ENCODE results near the gene ZNF207. TPM values are rescaled to one million over a fixed set of nuclear protein-coding genes. Genes with fewer than 3 reads are reported as not detected.
A peak's percentile ranks its signal among the peaks of the same experiment; 100 is the strongest.

ZNF207 gene
- total and polyA plus RNA-seq, 9 of the 15 experiments (the other 6 are each of a cell fraction or from before 2014, with no cell fraction given): 123 to 370 (median 250) TPM

DNA sequence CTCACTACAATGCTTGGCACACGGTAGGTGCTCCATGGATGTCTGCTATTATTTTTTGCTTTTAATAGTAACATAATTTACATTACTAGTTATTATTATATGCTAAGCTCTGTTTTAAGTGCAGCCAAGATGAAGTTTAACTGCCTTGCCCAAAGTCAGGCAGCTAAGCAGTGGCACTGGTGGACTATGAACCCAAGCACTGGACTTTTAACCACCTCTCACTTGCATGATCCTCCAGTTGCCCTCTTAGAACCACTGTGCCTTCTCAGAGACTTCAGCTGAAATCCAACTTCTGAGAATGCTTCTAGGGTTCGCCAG is 1.5 kb upstream of the ZNF207 start (continued):
- TF ChIP-seq, protein P1, sequence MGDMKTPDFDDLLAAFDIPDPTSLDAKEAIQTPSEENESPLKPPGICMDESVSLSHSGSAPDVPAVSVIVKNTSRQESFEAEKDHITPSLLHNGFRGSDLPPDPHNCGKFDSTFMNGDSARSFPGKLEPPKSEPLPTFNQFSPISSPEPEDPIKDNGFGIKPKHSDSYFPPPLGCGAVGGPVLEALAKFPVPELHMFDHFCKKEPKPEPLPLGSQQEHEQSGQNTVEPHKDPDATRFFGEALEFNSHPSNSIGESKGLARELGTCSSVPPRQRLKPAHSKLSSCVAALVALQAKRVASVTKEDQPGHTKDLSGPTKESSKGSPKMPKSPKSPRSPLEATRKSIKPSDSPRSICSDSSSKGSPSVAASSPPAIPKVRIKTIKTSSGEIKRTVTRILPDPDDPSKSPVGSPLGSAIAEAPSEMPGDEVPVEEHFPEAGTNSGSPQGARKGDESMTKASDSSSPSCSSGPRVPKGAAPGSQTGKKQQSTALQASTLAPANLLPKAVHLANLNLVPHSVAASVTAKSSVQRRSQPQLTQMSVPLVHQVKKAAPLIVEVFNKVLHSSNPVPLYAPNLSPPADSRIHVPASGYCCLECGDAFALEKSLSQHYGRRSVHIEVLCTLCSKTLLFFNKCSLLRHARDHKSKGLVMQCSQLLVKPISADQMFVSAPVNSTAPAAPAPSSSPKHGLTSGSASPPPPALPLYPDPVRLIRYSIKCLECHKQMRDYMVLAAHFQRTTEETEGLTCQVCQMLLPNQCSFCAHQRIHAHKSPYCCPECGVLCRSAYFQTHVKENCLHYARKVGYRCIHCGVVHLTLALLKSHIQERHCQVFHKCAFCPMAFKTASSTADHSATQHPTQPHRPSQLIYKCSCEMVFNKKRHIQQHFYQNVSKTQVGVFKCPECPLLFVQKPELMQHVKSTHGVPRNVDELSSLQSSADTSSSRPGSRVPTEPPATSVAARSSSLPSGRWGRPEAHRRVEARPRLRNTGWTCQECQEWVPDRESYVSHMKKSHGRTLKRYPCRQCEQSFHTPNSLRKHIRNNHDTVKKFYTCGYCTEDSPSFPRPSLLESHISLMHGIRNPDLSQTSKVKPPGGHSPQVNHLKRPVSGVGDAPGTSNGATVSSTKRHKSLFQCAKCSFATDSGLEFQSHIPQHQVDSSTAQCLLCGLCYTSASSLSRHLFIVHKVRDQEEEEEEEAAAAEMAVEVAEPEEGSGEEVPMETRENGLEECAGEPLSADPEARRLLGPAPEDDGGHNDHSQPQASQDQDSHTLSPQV (IDR thresholded peaks at IDR 0.05): 0 out of 2 replicates have a peak, but pooled peaks have one; percentile 42
- no peak for TF ChIP-seq PML (IDR thresholded peaks at IDR 0.05; ENCODE audit: low read length)
- TF ChIP-seq, protein P2, sequence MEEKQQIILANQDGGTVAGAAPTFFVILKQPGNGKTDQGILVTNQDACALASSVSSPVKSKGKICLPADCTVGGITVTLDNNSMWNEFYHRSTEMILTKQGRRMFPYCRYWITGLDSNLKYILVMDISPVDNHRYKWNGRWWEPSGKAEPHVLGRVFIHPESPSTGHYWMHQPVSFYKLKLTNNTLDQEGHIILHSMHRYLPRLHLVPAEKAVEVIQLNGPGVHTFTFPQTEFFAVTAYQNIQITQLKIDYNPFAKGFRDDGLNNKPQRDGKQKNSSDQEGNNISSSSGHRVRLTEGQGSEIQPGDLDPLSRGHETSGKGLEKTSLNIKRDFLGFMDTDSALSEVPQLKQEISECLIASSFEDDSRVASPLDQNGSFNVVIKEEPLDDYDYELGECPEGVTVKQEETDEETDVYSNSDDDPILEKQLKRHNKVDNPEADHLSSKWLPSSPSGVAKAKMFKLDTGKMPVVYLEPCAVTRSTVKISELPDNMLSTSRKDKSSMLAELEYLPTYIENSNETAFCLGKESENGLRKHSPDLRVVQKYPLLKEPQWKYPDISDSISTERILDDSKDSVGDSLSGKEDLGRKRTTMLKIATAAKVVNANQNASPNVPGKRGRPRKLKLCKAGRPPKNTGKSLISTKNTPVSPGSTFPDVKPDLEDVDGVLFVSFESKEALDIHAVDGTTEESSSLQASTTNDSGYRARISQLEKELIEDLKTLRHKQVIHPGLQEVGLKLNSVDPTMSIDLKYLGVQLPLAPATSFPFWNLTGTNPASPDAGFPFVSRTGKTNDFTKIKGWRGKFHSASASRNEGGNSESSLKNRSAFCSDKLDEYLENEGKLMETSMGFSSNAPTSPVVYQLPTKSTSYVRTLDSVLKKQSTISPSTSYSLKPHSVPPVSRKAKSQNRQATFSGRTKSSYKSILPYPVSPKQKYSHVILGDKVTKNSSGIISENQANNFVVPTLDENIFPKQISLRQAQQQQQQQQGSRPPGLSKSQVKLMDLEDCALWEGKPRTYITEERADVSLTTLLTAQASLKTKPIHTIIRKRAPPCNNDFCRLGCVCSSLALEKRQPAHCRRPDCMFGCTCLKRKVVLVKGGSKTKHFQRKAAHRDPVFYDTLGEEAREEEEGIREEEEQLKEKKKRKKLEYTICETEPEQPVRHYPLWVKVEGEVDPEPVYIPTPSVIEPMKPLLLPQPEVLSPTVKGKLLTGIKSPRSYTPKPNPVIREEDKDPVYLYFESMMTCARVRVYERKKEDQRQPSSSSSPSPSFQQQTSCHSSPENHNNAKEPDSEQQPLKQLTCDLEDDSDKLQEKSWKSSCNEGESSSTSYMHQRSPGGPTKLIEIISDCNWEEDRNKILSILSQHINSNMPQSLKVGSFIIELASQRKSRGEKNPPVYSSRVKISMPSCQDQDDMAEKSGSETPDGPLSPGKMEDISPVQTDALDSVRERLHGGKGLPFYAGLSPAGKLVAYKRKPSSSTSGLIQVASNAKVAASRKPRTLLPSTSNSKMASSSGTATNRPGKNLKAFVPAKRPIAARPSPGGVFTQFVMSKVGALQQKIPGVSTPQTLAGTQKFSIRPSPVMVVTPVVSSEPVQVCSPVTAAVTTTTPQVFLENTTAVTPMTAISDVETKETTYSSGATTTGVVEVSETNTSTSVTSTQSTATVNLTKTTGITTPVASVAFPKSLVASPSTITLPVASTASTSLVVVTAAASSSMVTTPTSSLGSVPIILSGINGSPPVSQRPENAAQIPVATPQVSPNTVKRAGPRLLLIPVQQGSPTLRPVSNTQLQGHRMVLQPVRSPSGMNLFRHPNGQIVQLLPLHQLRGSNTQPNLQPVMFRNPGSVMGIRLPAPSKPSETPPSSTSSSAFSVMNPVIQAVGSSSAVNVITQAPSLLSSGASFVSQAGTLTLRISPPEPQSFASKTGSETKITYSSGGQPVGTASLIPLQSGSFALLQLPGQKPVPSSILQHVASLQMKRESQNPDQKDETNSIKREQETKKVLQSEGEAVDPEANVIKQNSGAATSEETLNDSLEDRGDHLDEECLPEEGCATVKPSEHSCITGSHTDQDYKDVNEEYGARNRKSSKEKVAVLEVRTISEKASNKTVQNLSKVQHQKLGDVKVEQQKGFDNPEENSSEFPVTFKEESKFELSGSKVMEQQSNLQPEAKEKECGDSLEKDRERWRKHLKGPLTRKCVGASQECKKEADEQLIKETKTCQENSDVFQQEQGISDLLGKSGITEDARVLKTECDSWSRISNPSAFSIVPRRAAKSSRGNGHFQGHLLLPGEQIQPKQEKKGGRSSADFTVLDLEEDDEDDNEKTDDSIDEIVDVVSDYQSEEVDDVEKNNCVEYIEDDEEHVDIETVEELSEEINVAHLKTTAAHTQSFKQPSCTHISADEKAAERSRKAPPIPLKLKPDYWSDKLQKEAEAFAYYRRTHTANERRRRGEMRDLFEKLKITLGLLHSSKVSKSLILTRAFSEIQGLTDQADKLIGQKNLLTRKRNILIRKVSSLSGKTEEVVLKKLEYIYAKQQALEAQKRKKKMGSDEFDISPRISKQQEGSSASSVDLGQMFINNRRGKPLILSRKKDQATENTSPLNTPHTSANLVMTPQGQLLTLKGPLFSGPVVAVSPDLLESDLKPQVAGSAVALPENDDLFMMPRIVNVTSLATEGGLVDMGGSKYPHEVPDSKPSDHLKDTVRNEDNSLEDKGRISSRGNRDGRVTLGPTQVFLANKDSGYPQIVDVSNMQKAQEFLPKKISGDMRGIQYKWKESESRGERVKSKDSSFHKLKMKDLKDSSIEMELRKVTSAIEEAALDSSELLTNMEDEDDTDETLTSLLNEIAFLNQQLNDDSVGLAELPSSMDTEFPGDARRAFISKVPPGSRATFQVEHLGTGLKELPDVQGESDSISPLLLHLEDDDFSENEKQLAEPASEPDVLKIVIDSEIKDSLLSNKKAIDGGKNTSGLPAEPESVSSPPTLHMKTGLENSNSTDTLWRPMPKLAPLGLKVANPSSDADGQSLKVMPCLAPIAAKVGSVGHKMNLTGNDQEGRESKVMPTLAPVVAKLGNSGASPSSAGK (IDR thresholded peaks at IDR 0.05): no peak
- no peak for TF ChIP-seq RBM25 (IDR thresholded peaks at IDR 0.05; ENCODE audit: low read depth, low read length, severe bottlenecking)
- no peak for TF ChIP-seq SRSF3 (IDR thresholded peaks at IDR 0.05; ENCODE audit: insufficient read depth, low read length)
- TF ChIP-seq RNF2 (IDR thresholded peaks at IDR 0.05): no peak
- TF ChIP-seq TEAD1 (CRISPR knock-in tag; IDR thresholded peaks at IDR 0.05): no peak
- no peak for TF ChIP-seq RFX7 (CRISPR knock-in tag; IDR thresholded peaks at IDR 0.05)
- no peak for TF ChIP-seq MYBL2 (IDR thresholded peaks at IDR 0.05; ENCODE audit: low read depth)
- TF ChIP-seq MYBL2 (CRISPR knock-in tag; IDR thresholded peaks at IDR 0.05; ENCODE audit: borderline replicate concordance): no peak
- no peak for TF ChIP-seq SMARCA4 (IDR thresholded peaks at IDR 0.05)
- TF ChIP-seq E2F6 (IDR thresholded peaks at IDR 0.05; ENCODE audit: borderline replicate concordance in 1 of 2, extremely low read depth in 1 of 2, insufficient read depth in 1 of 2, insufficient read length in 1 of 2, low read depth in 1 of 2, low read length in 1 of 2, poor library complexity in 1 of 2, severe bottlenecking in 1 of 2): peak in 1 of 2 experiments; percentile 0
